ENCODE results near the gene CLOCK.
A peak's percentile ranks its signal among the peaks of the same experiment; 100 is the strongest.
"Not testable (repeated sequence)": the region's sequence is repeated elsewhere in the genome, so short reads cannot be mapped to it uniquely, and the experiment has no call there.

The CLOCK gene, protein sequence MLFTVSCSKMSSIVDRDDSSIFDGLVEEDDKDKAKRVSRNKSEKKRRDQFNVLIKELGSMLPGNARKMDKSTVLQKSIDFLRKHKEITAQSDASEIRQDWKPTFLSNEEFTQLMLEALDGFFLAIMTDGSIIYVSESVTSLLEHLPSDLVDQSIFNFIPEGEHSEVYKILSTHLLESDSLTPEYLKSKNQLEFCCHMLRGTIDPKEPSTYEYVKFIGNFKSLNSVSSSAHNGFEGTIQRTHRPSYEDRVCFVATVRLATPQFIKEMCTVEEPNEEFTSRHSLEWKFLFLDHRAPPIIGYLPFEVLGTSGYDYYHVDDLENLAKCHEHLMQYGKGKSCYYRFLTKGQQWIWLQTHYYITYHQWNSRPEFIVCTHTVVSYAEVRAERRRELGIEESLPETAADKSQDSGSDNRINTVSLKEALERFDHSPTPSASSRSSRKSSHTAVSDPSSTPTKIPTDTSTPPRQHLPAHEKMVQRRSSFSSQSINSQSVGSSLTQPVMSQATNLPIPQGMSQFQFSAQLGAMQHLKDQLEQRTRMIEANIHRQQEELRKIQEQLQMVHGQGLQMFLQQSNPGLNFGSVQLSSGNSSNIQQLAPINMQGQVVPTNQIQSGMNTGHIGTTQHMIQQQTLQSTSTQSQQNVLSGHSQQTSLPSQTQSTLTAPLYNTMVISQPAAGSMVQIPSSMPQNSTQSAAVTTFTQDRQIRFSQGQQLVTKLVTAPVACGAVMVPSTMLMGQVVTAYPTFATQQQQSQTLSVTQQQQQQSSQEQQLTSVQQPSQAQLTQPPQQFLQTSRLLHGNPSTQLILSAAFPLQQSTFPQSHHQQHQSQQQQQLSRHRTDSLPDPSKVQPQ

DNA sequence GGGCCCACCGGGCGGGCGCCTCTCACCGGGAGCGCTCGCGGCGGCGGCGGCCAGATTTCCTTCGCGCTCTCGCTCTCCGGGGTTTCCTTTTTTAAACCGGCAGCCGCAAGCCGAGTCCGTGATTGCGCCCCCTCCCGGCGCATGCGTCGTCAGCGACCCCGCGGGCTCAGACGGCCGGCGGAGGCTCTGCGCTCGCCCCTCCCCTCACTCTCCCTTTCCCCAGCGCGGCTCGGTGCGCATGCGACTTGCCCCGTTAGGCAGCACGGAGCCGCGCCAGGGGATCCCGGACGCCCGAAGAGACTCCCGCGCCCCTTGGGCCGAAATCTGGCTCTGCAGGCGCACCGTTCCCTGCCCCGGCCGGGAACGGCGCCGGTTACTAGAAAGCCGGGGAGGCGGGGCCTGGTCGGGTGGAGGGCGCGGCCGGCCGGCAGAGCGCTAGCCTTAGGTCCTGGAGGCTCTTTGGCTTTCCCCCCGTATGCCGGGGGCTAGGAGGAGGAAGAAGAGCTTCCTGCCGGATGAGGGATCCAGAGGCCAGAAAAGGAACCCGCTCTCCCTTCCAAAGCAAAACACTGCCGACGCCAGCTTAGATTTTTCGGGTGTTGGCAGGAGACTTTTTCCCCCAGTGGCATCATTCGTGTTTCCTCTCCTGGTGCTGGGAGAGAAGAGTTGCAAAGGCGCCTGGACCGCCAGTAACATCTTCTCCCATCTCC lies at the start of gene CLOCK:
Gene CLOCK (minus strand): TSS at position 154 of the 710 bp plus-strand sequence. CDS start 64,124 bp downstream, outside the sequence.
- TF ChIP-seq, protein P1, sequence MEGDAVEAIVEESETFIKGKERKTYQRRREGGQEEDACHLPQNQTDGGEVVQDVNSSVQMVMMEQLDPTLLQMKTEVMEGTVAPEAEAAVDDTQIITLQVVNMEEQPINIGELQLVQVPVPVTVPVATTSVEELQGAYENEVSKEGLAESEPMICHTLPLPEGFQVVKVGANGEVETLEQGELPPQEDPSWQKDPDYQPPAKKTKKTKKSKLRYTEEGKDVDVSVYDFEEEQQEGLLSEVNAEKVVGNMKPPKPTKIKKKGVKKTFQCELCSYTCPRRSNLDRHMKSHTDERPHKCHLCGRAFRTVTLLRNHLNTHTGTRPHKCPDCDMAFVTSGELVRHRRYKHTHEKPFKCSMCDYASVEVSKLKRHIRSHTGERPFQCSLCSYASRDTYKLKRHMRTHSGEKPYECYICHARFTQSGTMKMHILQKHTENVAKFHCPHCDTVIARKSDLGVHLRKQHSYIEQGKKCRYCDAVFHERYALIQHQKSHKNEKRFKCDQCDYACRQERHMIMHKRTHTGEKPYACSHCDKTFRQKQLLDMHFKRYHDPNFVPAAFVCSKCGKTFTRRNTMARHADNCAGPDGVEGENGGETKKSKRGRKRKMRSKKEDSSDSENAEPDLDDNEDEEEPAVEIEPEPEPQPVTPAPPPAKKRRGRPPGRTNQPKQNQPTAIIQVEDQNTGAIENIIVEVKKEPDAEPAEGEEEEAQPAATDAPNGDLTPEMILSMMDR (IDR thresholded peaks at IDR 0.05) = peak; percentile 47
- peaks cover 86% of the 10 kb centered on the region for H3K27me3 ChIP-seq
- H3K27ac ChIP-seq = peak within 1 kb of the TSS; percentile 26
- peak within 1 kb of the TSS; percentile 69 to 90 for H3K4me3 ChIP-seq (ENCODE audit: low read depth in 1 of 2, low read length in 1 of 2)
- no peaks in the 10 kb centered on the region for H3K9me3 ChIP-seq
- no peaks in the 10 kb centered on the region for H3K36me3 ChIP-seq
- H3K4me1 ChIP-seq (ENCODE audit: control insufficient read depth in 1 of 2, insufficient read depth in 1 of 2, low read depth in 1 of 2, low read length in 1 of 2) = peaks cover 12 to 14% of the 10 kb centered on the region in 2 experiments

DNA sequence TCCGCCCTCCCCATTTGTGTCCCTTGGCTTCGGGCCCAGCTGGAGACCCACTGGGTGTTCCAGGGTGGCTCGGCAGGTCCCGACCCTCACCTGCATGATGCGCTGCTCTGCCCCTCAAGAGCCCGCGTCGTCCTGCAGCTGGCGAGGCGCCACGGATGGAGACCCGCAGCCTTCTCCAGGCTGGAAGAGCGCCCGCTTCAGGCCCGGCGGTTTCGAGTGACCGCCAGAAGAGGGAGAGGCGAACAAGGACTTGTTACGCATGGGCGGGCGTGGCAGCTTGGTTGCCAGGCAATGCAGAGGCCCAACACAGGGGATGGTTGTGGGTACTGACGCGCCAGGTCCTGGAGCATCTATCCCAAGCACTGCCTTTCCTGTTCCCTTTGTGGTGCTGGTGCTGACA lies 45.3 kb upstream of the CLOCK start, which contains the start of gene PDCL2:
Gene PDCL2 (minus strand): TSS at position 232 of the 400 bp plus-strand sequence. CDS start 136 bp downstream, at position 96.
- no peaks in the 10 kb centered on the region for H3K9me3 ChIP-seq
- H3K4me1 ChIP-seq (ENCODE audit: control insufficient read depth in 1 of 2, insufficient read depth in 1 of 2, low read depth in 1 of 2, low read length in 1 of 2) = no peaks in the 10 kb centered on the region
- H3K36me3 ChIP-seq = no peaks in the 10 kb centered on the region
- no peak within 1 kb of the TSS for H3K27ac ChIP-seq
- no peaks in the 10 kb centered on the region for H3K27me3 ChIP-seq
- TF ChIP-seq, protein P1 (IDR thresholded peaks at IDR 0.05) = no peak
- H3K4me3 ChIP-seq (ENCODE audit: low read depth in 1 of 2, low read length in 1 of 2) = no peak within 1 kb of the TSS

DNA sequence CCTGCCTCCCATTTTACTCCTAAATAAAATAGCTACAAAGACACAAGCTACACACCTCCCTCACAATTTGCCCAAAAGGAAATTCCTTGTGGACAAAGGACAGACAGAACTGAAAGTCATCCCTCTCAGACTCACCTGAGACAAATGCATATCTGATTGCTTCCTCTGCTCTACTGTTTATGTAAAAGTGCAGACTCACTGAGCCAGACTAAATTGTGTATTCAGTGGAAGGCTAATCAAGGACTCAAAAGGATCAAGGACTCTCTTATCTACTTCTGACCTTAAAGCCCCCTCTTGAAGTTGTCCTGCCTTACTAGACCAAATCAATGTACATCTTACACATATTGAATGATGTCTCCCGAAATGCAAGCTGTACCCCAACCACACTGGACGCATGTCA lies 41.5 kb upstream of the CLOCK start:
- Histone ChIP-seq H3K4me1 (ENCODE audit: control insufficient read depth in 1 of 2, insufficient read depth in 1 of 2, low read depth in 1 of 2, low read length in 1 of 2) (no peaks in the 10 kb centered on the region), H3K36me3 (no peaks in the 10 kb centered on the region), H3K27me3 (no peaks in the 10 kb centered on the region), H3K4me3 (ENCODE audit: low read depth in 1 of 2, low read length in 1 of 2) (no peak overlapping the region), H3K27ac (no peak overlapping the region), H3K9me3 (no peaks in the 10 kb centered on the region)
- TF ChIP-seq, protein P1 (IDR thresholded peaks at IDR 0.05) = no peak

DNA sequence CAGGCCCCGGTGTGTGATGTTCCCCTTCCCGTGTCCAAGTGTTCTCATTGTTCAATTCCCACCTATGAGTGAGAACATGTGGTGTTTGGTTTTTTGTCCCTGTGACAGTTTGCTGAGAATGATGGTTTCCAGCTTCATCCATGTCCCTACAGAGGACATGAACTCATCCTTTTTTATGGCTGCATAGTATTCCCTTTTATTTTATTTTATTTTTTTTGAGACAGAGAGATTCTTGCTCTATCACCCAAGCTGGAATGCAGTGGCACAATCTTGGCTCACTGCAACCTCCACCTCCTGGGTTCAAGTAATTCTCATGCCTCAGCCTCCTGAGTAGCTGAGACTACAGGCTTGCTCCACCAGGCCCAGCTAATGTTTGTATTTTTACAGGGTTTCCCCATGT lies 36.1 kb upstream of the CLOCK start:
- H3K36me3 ChIP-seq; H3K9me3 ChIP-seq; H3K27ac ChIP-seq; H3K4me3 ChIP-seq (ENCODE audit: low read depth in 1 of 2, low read length in 1 of 2); H3K27me3 ChIP-seq; H3K4me1 ChIP-seq (ENCODE audit: control insufficient read depth in 1 of 2, insufficient read depth in 1 of 2, low read depth in 1 of 2, low read length in 1 of 2): not testable (repeated sequence)

DNA sequence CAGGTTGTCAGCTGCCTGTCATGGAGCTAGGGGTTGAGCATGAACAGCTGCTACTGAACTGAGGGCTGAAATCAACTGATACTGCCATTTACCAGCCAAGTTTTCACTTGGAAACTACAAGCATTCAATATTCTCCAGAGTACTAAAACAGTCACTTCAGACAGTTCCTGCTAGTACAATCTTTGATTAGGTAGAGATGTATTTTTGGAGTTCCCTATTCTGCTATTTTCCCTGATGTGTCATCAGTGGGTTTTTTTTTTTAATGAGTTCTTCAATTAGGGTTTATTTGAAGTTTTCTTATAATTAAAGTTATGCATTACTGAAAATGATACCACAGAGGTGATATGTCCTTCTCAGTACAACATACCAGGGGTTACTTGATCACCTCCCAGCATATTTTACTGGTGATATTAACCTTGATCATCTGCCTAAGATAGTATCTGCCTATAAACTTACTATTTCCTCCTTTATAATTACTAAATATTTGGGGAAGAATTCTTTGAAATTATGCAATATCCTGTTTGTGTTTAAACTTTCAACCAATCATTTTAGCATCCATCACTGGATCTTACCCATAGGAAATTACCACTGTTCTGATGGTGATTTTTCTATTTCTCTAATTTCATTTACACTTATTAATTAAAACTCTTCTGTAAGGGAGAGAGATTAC lies 31.8 kb upstream of the CLOCK start:
- TF ChIP-seq, protein P1 (IDR thresholded peaks at IDR 0.05) = no peak
- no peak overlapping the region for H3K4me3 ChIP-seq (ENCODE audit: low read depth in 1 of 2, low read length in 1 of 2)
- H3K27ac ChIP-seq = no peak overlapping the region
- H3K36me3 ChIP-seq = no peaks in the 10 kb centered on the region
- H3K9me3 ChIP-seq = no peaks in the 10 kb centered on the region
- no peaks in the 10 kb centered on the region for H3K27me3 ChIP-seq
- H3K4me1 ChIP-seq (ENCODE audit: control insufficient read depth in 1 of 2, insufficient read depth in 1 of 2, low read depth in 1 of 2, low read length in 1 of 2) = no peaks in the 10 kb centered on the region
